ENCODE data around the gene SGIP1.
"Not testable (repeated sequence)": the region's sequence is repeated elsewhere in the genome, so short reads cannot be mapped to it uniquely, and the experiment has no call there.

The SGIP1 gene

GRCh38 chr1:66770240-66770639 lies 236.3 kb downstream of the SGIP1 start:
- DNase-seq (ENCODE audit: low read depth in 2 of 2) = no peak

- DNase-seq (ENCODE audit: low read depth in 2 of 2) = no peak
Measured at GRCh38 chr1:66770694-66771093, 236.7 kb downstream of the SGIP1 start.

- no peak for DNase-seq (ENCODE audit: low read depth in 2 of 2)
Measured at GRCh38 chr1:66773227-66773626, 239.3 kb downstream of the SGIP1 start.

- DNase-seq (ENCODE audit: low read depth in 2 of 2) = no peak
Measured at GRCh38 chr1:66774438-66774837, 240.5 kb downstream of the SGIP1 start.

GRCh38 chr1:66775646-66776045 lies 241.7 kb downstream of the SGIP1 start:
- no peak for DNase-seq (ENCODE audit: low read depth in 2 of 2)

GRCh38 chr1:66777831-66778230 lies 243.9 kb downstream of the SGIP1 start:
- DNase-seq (ENCODE audit: low read depth in 2 of 2) = no peak

GRCh38 chr1:66778266-66778665 lies 244.3 kb downstream of the SGIP1 start:
- no peak for DNase-seq (ENCODE audit: low read depth in 2 of 2)

GRCh38 chr1:66778969-66779368 lies 245.0 kb downstream of the SGIP1 start:
- DNase-seq (ENCODE audit: low read depth in 2 of 2) = no peak

GRCh38 chr1:66779475-66780078 lies 245.6 kb downstream of the SGIP1 start:
- DNase-seq (ENCODE audit: low read depth in 2 of 2) = no peak

- not testable (repeated sequence) for DNase-seq (ENCODE audit: low read depth in 2 of 2)
Measured at GRCh38 chr1:66785800-66786199, 251.8 kb downstream of the SGIP1 start.

- DNase-seq (ENCODE audit: low read depth in 2 of 2) = no peak
Measured at GRCh38 chr1:66787641-66788040, 253.7 kb downstream of the SGIP1 start.

GRCh38 chr1:66788231-66788939 lies 254.4 kb downstream of the SGIP1 start:
- peak; percentile 3 to 14 for DNase-seq (ENCODE audit: low read depth in 2 of 2)

- no peak for DNase-seq (ENCODE audit: low read depth in 2 of 2)
Measured at GRCh38 chr1:66791621-66792610, 258.0 kb downstream of the SGIP1 start.

GRCh38 chr1:66795839-66796238 lies 261.9 kb downstream of the SGIP1 start:
- not testable (repeated sequence) for DNase-seq (ENCODE audit: low read depth in 2 of 2)

Data from stimulated activated CD8-positive, alpha-beta memory T cell treated with anti-CD3 and anti-CD28 coated beads, Interleukin-2, amount 100 ng/mL, for 48 hours (primary cell).